Left lung (tissue), 10 donors: ENCODE results near the gene AMBRA1. TPM values are rescaled to one million over a fixed set of nuclear protein-coding genes. Genes with fewer than 3 reads are reported as not detected.
"Not testable (repeated sequence)": the region's sequence is repeated elsewhere in the genome, so short reads cannot be mapped to it uniquely, and the experiment has no call there.

Source experiments
- ATAC-seq: fragments of 200-7000 bp; cut with Tn5 transposase; one replicate; pipeline ENCODE4 v1.9.1; 2020; ENCODE audit warnings: moderate library complexity
- DNase-seq, 4 donors: peaks; one replicate each; pipeline ENCODE4 v3.0.0-alpha.2; 2013 to 2020
- H3K27ac ChIP-seq, 2 donors: fragments of 200-600 bp; sonication (generic) in 1 of 2; one replicate each; pipeline versions ENCODE4 v1.5.0 to v1.8.0; 2020 to 2021
- H3K27me3 ChIP-seq, 2 donors: fragments of 200-600 bp; sonication (generic) in 1 of 2; one replicate each; pipeline versions ENCODE4 v1.5.0 to v1.8.0; 2020 to 2021
- H3K36me3 ChIP-seq, 2 donors: fragments of 200-600 bp; sonication (generic) in 1 of 2; one replicate each; pipeline versions ENCODE4 v1.5.0 to v1.8.0; 2020 to 2021
- H3K4me1 ChIP-seq, 2 donors: fragments of 200-600 bp; one replicate each; pipeline ENCODE4 v1.8.0; 2021
- H3K4me3 ChIP-seq, 2 donors: fragments of 200-600 bp; sonication (generic) in 1 of 2; one replicate each; pipeline versions ENCODE4 v1.5.0 to v1.8.0; 2020 to 2021; ENCODE audit warnings: mild to moderate bottlenecking in 1 of 2
- H3K9me3 ChIP-seq, 2 donors: fragments of 200-600 bp; sonication (generic) in 1 of 2; one replicate each; pipeline versions ENCODE4 v1.5.0 to v1.8.0; 2020 to 2021
- intact Hi-C, 2 donors: fragments of 100-400 bp; cut with DNase I; formaldehyde crosslinking; loops; one replicate each; pipeline versions ENCODE4 v1.11.2 to v1.14.2; 2022
- polyA plus RNA-seq, 6 donors: library from polyadenylated mRNA; unstranded; fragments of 120-200 nt; gene quantifications; one replicate each; pipeline ENCODE4 v1.2.1, GENCODE V29; 2013; ENCODE audit not compliant: insufficient read length in 6 of 6
- total RNA-seq, 2 donors: library from RNA; stranded (reverse); fragmentation: NEBNext Ultra II Directional; extraction: Animal tissue kit (Norgen Biotek cat#: 25700); gene quantifications; one replicate each; pipeline ENCODE4 v1.2.1, GENCODE V29; 2021
- TF ChIP-seq, protein P1 (sequence below), 2 donors: fragments of 200-600 bp; sonication (generic) in 1 of 2; IDR thresholded peaks; one replicate each; pipeline versions ENCODE4 v1.5.0 to v1.8.0; 2021; ENCODE audit warnings: antibody characterized with exemption in 2 of 2
- donor health status: DM: no; HTN: yes; CAD: no.
- donor health status: DM: no; HTN: no; CAD: no.

Gene AMBRA1
- total and polyA plus RNA-seq, 8 donors = 20.4 to 28.2 (median 23.7) TPM

DNA sequence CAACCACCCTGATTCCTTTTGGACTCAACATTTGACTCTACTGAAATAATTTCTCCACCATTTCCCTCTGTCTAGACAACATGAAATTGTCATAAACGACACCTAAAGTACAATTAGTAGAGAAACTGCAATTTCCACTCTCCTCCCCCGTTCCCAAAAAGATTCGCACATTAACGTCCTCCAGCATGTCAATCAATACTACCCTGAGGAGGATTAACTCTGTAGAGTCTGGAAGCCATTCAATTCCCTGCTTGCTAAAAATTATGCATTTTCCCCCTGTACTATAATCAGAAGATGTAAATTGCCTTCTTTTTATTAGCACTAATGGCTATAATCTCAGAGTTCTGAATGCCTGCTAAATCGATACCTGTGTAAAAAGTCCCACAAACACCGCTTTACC, 70.5 kb downstream of the AMBRA1 start:
- intact Hi-C loops = no loop called here
- TF ChIP-seq, protein P1, sequence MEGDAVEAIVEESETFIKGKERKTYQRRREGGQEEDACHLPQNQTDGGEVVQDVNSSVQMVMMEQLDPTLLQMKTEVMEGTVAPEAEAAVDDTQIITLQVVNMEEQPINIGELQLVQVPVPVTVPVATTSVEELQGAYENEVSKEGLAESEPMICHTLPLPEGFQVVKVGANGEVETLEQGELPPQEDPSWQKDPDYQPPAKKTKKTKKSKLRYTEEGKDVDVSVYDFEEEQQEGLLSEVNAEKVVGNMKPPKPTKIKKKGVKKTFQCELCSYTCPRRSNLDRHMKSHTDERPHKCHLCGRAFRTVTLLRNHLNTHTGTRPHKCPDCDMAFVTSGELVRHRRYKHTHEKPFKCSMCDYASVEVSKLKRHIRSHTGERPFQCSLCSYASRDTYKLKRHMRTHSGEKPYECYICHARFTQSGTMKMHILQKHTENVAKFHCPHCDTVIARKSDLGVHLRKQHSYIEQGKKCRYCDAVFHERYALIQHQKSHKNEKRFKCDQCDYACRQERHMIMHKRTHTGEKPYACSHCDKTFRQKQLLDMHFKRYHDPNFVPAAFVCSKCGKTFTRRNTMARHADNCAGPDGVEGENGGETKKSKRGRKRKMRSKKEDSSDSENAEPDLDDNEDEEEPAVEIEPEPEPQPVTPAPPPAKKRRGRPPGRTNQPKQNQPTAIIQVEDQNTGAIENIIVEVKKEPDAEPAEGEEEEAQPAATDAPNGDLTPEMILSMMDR (IDR thresholded peaks at IDR 0.05) = no peak
- H3K4me3 ChIP-seq = no peak overlapping the region
- DNase-seq = no peak
- H3K4me1 ChIP-seq = peaks cover 3 to 42% of the 10 kb centered on the region in 2 donors
- H3K9me3 ChIP-seq = peaks cover 0 to 9% of the 10 kb centered on the region in 2 donors
- H3K27ac ChIP-seq = no peak overlapping the region
- no peaks in the 10 kb centered on the region for H3K27me3 ChIP-seq
- ATAC-seq = no peak
- H3K36me3 ChIP-seq = no peaks in the 10 kb centered on the region

DNA sequence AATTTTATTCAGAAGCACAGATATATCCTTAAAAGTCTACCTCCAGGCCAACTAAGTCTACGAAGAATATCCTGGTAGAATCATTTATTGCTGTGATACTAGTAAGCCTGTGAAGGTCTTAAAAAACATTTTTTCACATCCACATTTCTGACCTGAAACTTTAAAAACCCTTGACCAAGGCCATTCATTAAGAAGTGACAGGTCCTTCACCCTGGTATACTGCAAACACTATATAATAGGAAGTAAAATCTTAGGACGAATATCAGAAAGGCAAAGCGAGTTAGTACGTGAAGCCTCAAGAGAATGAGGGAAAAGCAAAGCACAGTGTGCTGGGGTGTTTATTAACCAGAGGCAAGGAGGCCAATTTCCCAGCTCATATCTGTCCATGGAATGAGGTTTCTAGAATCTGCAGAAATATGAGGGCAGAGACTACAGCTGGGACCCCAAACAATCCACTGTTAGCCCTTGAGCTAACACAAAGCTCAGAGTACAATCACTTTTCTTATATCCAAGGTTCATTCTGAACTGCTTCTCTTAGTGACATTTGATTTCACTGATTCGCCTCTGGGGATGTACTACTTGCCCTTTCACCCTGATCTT, 71.0 kb downstream of the AMBRA1 start:
- TF ChIP-seq, protein P1 (IDR thresholded peaks at IDR 0.05) = no peak
- Histone ChIP-seq H3K27ac (no peak overlapping the region), H3K9me3 (peaks cover 0 to 9% of the 10 kb centered on the region in 2 donors), H3K4me3 (no peak overlapping the region), H3K36me3 (no peaks in the 10 kb centered on the region), H3K4me1 (peaks cover 3 to 37% of the 10 kb centered on the region in 2 donors), H3K27me3 (no peaks in the 10 kb centered on the region)
- intact Hi-C loops = no loop called here
- peak; percentile 31 for ATAC-seq
- DNase-seq = no peak

DNA sequence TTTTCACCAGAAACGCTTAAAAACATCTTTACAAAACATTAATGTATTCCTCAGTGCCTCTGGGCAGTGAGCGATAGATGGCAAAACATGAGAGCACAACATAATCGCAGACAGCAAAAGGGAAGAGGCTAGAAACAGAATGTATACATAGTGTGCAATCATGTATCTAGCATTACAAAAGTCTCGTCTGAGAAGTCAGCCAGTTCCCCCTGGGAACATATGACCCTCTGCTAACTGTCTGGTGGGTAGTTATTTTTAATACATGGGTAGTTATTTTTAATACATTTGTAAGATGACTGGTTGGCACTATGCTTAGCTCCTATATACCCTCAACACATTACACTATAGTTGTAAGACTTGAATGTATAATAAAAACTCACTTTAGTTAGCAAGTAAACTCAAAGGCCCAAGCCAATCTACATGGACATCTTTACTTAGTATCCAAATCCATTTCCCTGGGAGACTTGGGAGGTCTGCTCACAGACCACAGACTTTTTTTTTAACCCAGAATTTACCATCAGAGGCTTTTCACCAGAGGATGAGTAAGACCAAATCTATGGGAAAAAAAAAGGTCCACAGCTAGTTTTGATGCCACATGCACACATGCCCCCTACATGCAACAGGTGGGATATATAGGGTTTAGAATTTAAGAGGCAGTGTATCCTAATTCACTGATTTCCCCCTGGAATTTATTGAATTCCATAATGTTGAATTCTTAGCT, 71.7 kb downstream of the AMBRA1 start:
- Histone ChIP-seq H3K4me1 (peaks cover 3 to 35% of the 10 kb centered on the region in 2 donors), H3K36me3 (no peaks in the 10 kb centered on the region), H3K4me3 (no peak overlapping the region), H3K27me3 (no peaks in the 10 kb centered on the region), H3K9me3 (peaks cover 0 to 9% of the 10 kb centered on the region in 2 donors), H3K27ac (peak overlapping the region in 1 of 2 donors; percentile 41)
- intact Hi-C loops = no loop called here
- TF ChIP-seq, protein P1 (IDR thresholded peaks at IDR 0.05) = no peak
- no peak for DNase-seq
- ATAC-seq = peak; percentile 31

DNA sequence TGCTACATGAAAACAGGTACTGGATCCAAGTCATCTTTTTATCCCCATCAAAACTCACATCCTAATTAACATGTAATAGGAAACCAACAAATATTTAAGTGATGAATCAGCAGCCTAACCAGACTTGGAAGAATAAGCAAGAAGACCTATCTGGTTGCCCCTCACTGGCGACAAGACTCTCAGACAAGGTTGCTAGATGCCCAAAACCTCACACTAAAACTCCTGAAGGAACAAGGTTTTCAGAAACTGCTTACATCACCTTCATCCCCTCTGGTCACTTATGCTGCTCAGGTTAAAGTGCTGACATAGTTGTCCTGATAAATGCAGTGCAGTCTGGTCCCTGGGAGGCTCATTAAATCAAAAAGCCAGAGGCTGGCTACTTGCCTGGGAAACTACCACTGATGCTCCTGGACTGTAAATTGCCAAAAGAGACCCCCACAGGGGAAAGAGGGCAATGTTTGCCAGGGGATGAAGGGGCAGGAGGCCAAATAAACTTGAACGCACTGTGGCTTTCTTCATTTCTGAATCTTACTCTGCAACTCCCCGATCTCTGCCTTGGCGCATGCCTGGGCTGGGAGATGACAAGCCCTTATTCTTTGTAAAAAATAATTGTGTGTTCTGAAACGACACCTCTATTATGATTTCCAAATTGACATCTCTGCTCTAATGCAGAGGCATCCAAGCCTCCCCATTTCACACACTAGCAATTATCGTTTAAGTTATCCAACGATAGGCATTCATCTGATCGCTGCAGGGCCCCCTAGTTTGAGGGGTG, 72.7 kb downstream of the AMBRA1 start:
- intact Hi-C loops = no loop called here
- Histone ChIP-seq H3K9me3 (no peaks in the 10 kb centered on the region), H3K4me1 (peaks cover 3 to 35% of the 10 kb centered on the region in 2 donors), H3K36me3 (no peaks in the 10 kb centered on the region), H3K27ac (peak overlapping the region in 1 of 2 donors; percentile 41), H3K27me3 (no peaks in the 10 kb centered on the region), H3K4me3 (no peak overlapping the region)
- ATAC-seq (no peak), DNase-seq (no peak)
- TF ChIP-seq, protein P1 (IDR thresholded peaks at IDR 0.05) = no peak

DNA sequence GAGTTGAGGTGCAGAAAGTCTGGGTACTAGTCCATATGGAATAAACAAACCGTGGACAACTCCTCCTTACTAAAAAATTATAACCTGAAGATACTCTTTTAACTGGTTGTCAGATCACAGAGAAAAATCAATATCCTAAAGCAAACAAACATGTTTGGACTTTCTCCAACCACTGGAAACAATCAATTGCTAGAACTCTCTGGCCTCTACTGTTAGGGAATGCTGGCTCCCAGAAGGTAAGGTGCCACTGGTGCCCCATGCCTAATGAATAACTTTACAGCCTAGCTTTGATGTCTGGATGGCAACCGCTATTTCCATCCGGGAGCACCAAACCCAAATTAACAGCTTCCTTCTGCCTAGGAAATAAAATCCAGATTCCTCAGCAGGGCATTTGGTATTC, 74.5 kb downstream of the AMBRA1 start:
- DNase-seq (no peak), ATAC-seq (no peak)
- TF ChIP-seq, protein P1 (IDR thresholded peaks at IDR 0.05) = no peak

DNA sequence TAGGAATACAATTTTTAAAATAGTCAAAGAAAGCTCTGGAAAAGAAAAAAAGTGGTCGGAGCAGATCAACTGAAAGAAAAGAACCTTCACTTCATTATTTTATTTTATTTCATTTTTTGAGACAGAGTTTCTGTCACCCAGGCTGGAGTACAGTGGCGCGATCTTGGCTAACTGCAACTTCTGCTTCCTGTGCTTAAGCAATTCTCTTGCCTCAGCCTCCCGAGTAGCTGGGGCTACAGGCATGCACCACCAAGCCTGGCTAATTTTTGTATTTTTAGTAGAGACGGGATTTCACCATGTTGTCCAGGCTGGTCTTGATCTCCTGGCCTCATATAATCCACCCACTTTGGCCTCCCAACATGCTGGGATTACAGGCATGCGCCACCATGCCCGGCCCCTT, 74.9 kb downstream of the AMBRA1 start:
- H3K9me3 ChIP-seq, H3K36me3 ChIP-seq, intact Hi-C loops, H3K4me3 ChIP-seq, ATAC-seq, H3K27me3 ChIP-seq: not testable (repeated sequence)
- DNase-seq = peak in 1 of 4 donors; percentile 35
- Histone ChIP-seq H3K4me1 (peaks cover 3 to 39% of the 10 kb centered on the region in 2 donors), H3K27ac (peak overlapping the region in 1 of 2 donors; percentile 61)

More for the DNA sequence above, 74.5 kb downstream of the AMBRA1 start:
- Histone ChIP-seq H3K4me3 (no peak overlapping the region), H3K4me1 (peaks cover 3 to 35% of the 10 kb centered on the region in 2 donors), H3K27me3 (no peaks in the 10 kb centered on the region), H3K9me3 (no peaks in the 10 kb centered on the region), H3K36me3 (no peaks in the 10 kb centered on the region), H3K27ac (peak overlapping the region in 1 of 2 donors; percentile 61)
- intact Hi-C loops = no loop called here
